ENCODE data around the gene UROC1.

Gene UROC1

DNA sequence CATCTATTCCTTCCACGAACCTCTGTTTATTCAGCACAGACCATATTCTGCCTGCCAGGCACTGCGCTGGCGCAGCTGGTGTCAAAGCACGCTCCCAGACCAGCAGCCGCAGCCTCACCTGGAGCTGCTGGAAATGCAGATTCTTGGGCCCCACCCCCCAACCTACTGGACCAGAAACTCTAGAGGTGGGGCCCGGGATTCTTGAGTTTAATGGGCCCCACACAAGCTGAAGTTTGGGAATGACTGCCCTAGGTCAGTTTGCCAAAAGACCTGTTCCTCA lies 13.4 kb upstream of the UROC1 start:
- Histone ChIP-seq H3K27ac (no peak overlapping the region), H3K4me3 (ENCODE audit: low read depth, low read length) (no peak overlapping the region), H3K4me1 (no peaks in the 10 kb centered on the region), H3K79me2 (no peaks in the 10 kb centered on the region), H3K9ac (no peak overlapping the region), H3K4me2 (ENCODE audit: low read length) (no peak overlapping the region), H3K9me3 (ENCODE audit: control insufficient read depth, low read length) (no peaks in the 10 kb centered on the region), H3K27me3 (ENCODE audit: control insufficient read depth, insufficient read depth, low read length) (no peaks in the 10 kb centered on the region), H3K36me3 (ENCODE audit: control insufficient read depth, insufficient read depth, low read length) (no peaks in the 10 kb centered on the region), H2AFZ (no peak overlapping the region)
- TF ChIP-seq, protein P1, sequence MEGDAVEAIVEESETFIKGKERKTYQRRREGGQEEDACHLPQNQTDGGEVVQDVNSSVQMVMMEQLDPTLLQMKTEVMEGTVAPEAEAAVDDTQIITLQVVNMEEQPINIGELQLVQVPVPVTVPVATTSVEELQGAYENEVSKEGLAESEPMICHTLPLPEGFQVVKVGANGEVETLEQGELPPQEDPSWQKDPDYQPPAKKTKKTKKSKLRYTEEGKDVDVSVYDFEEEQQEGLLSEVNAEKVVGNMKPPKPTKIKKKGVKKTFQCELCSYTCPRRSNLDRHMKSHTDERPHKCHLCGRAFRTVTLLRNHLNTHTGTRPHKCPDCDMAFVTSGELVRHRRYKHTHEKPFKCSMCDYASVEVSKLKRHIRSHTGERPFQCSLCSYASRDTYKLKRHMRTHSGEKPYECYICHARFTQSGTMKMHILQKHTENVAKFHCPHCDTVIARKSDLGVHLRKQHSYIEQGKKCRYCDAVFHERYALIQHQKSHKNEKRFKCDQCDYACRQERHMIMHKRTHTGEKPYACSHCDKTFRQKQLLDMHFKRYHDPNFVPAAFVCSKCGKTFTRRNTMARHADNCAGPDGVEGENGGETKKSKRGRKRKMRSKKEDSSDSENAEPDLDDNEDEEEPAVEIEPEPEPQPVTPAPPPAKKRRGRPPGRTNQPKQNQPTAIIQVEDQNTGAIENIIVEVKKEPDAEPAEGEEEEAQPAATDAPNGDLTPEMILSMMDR (IDR thresholded peaks at IDR 0.05), result no peak

DNA sequence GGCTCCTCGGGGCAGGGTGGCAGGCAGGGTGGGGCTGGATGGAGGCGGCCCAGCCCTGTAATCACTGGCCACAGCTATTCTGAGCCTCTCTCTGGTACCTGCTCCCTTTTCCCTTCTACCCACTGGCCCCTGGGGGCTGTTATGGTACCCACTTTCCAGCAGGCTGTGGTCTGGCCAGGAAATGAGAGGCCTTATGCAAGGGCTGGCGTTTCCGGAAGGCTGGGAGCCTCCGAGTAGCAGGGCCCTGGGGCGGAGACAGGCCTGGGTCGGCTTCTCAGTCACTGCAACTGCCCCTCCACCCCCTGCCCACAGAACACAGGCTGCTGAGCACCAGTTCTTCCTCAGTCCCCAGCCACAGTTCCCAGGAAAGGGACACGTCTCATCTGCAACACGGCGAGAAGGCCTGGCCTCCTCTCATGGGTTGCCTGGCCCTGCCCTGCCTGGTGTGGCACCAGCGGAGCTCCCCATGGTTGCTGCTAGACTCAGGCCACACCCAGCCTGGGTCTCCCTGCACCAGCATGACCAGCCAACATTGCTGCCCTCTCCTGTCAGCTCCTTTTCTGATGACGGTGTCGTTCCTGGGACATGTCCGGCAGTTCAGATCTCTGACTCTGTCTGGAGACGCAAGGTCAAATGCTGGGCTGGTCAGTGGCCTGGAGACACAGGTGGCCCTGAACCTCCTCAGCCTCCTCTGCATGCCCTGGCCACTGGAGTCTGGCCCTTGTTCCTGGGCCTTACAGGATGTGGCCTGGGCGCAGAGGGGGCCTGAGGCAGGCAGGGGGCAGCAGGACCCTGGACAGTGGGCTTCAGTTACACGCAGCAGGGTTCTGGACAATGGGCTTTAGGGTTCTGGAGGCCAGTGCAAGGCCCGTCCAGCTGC lies 12.8 kb upstream of the UROC1 start:
- Histone ChIP-seq H3K79me2 (no peaks in the 10 kb centered on the region), H3K27ac (no peak overlapping the region)
- TF ChIP-seq, protein P1 (IDR thresholded peaks at IDR 0.05), result no peak

DNA sequence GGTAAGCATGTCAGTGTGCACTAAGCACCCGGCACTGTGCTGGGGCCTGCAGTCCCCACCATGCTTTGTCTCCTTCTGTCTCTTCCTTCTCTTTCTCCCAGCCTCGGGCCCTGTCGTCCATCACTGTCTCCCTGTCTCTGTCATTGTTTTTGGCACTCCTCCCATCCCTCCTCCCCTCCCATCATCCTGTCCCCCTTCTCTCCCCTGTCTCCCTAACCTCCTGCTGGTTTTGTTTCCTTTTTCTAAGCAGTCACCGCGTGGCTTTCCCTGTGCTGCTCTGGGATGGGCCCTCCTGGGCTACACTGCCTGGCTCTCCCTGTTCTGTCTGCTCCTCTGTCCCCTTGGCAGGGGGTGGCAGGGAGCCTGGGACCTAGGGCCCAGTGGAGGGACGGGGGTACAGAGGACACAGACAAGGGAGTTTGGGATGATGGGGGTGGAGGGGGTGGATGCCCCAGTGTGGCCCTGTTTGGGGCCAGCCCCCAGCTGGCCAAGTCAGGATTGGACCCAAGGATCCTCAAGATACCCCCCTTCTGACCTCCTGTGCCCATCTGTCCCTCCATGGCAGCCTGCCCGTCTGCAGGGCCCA lies 12.1 kb upstream of the UROC1 start:
- H3K9ac ChIP-seq, result no peak overlapping the region
- no peak overlapping the region for H3K4me2 ChIP-seq (ENCODE audit: low read length)
- no peaks in the 10 kb centered on the region for H3K79me2 ChIP-seq
- no peaks in the 10 kb centered on the region for H3K9me3 ChIP-seq (ENCODE audit: control insufficient read depth, low read length)
- H3K27me3 ChIP-seq (ENCODE audit: control insufficient read depth, insufficient read depth, low read length), result no peaks in the 10 kb centered on the region
- H2AFZ ChIP-seq, result no peak overlapping the region
- H3K27ac ChIP-seq, result no peak overlapping the region
- H3K4me3 ChIP-seq (ENCODE audit: low read depth, low read length), result no peak overlapping the region
- H3K36me3 ChIP-seq (ENCODE audit: control insufficient read depth, insufficient read depth, low read length), result no peaks in the 10 kb centered on the region
- no peaks in the 10 kb centered on the region for H3K4me1 ChIP-seq
- TF ChIP-seq, protein P1 (IDR thresholded peaks at IDR 0.05), result no peak

More for the DNA sequence above, 12.8 kb upstream of the UROC1 start:
- no peaks in the 10 kb centered on the region for H3K9me3 ChIP-seq (ENCODE audit: control insufficient read depth, low read length)
- H3K9ac ChIP-seq, result no peak overlapping the region
- no peak overlapping the region for H2AFZ ChIP-seq
- no peak overlapping the region for H3K4me2 ChIP-seq (ENCODE audit: low read length)
- no peak overlapping the region for H3K4me3 ChIP-seq (ENCODE audit: low read depth, low read length)
- no peaks in the 10 kb centered on the region for H3K27me3 ChIP-seq (ENCODE audit: control insufficient read depth, insufficient read depth, low read length)
- no peaks in the 10 kb centered on the region for H3K36me3 ChIP-seq (ENCODE audit: control insufficient read depth, insufficient read depth, low read length)
- H3K4me1 ChIP-seq, result no peaks in the 10 kb centered on the region

DNA sequence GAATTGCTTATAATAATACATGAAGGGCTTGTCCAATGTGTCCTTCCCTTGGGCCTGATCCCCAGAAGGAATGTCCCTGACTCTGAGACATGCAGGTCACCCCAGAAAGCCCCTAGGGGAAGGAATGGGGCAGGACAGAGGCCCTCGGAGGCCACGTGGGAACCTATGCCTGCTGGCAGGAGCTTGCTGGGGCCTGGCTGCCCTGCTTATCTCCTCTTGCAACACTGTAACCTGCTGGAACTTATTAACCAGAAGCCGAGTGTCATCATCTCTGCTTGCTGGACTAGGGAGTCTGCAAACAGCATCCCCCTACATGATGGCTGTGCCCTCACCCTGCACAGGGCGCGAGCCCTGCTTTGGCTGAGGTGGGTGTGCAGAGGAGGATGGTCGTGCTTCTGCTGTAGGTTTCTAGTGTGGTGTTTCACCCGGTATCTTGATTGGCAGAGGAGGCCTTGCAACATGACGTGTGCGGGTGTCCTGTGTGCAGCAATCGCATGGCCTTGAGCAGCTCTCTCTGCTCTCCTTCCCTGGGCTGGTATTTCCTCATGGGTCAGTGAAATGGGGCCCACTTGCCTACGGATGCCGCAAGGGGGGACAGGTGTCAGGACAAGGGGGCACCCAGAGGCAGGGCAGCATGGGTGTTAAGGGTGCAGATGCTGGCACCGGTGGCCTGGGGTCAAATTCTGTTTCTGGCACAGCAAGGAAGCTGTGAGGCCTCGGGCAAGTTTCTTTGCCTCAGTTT lies 11.4 kb upstream of the UROC1 start:
- H3K27me3 ChIP-seq (ENCODE audit: control insufficient read depth, insufficient read depth, low read length), result no peaks in the 10 kb centered on the region
- no peak overlapping the region for H3K4me2 ChIP-seq (ENCODE audit: low read length)
- no peaks in the 10 kb centered on the region for H3K9me3 ChIP-seq (ENCODE audit: control insufficient read depth, low read length)
- no peaks in the 10 kb centered on the region for H3K79me2 ChIP-seq
- no peaks in the 10 kb centered on the region for H3K36me3 ChIP-seq (ENCODE audit: control insufficient read depth, insufficient read depth, low read length)
- H3K9ac ChIP-seq, result no peak overlapping the region
- no peak overlapping the region for H3K27ac ChIP-seq
- no peak overlapping the region for H3K4me3 ChIP-seq (ENCODE audit: low read depth, low read length)
- H3K4me1 ChIP-seq, result peaks cover under 1% of the 10 kb centered on the region
- TF ChIP-seq, protein P1 (IDR thresholded peaks at IDR 0.05), result no peak
- H2AFZ ChIP-seq, result no peak overlapping the region
